SK-N-SH (cell line): ENCODE data around the gene CORO1A.
"Not testable (repeated sequence)": the region's sequence is repeated elsewhere in the genome, so short reads cannot be mapped to it uniquely, and the experiment has no call there.

ENCODE experiments used
- CTCF ChIP-seq: fragments of 200-600 bp; sonication (generic); IDR thresholded peaks from 2 replicates; pipeline ENCODE4 v1.6.1; 2017; ENCODE audit warnings: antibody characterized with exemption, mild to moderate bottlenecking, moderate library complexity
- EP300 ChIP-seq, 2 experiments: IDR thresholded peaks; 2 replicates each; pipeline versions ENCODE4 v1.4.0 to v1.6.1; 2012; ENCODE audit warnings: borderline replicate concordance in 1 of 2, low read depth in 1 of 2, low read length in 1 of 2
- EZH2phosphoT487 ChIP-seq: fragments of 200-600 bp; sonication (generic); IDR thresholded peaks from 2 replicates; pipeline ENCODE4 v1.6.1; 2017; ENCODE audit warnings: low read depth, mixed run types, mild to moderate bottlenecking, antibody characterized with exemption, moderate library complexity, borderline replicate concordance
- FOXJ3 ChIP-seq: sonication (generic); formaldehyde crosslinking; IDR thresholded peaks from 2 replicates; pipeline ENCODE4 v1.5.1; 2020; ENCODE audit warnings: mild to moderate bottlenecking, missing genetic modification reagents
- MAX ChIP-seq: IDR thresholded peaks from 2 replicates; pipeline ENCODE4 v1.4.0; 2012; ENCODE audit warnings: low read depth
- MXI1 ChIP-seq: IDR thresholded peaks from 2 replicates; pipeline ENCODE4 v1.6.1; 2012; ENCODE audit warnings: mild to moderate bottlenecking, low read depth, low read length, improper control_type of control experiment
- RAD21 ChIP-seq: IDR thresholded peaks from 2 replicates; pipeline ENCODE4 v1.6.1; 2012; ENCODE audit warnings: mild to moderate bottlenecking, low read length
- RFX5 ChIP-seq: IDR thresholded peaks from 2 replicates; pipeline ENCODE4 v1.6.1; 2012; ENCODE audit warnings: mild to moderate bottlenecking, improper control_type of control experiment, low read length
- RXRA ChIP-seq: IDR thresholded peaks from 2 replicates; pipeline ENCODE4 v1.4.0; 2012; ENCODE audit warnings: low read depth, mild to moderate bottlenecking, borderline replicate concordance
- SIN3A ChIP-seq: IDR thresholded peaks from 2 replicates; pipeline ENCODE4 v1.6.1; 2012; ENCODE audit warnings: low read depth, mild to moderate bottlenecking, low read length, moderate library complexity, borderline replicate concordance
- SMC3 ChIP-seq: IDR thresholded peaks from 2 replicates; pipeline ENCODE4 v1.6.1; 2012; ENCODE audit warnings: low read depth, low read length, improper control_type of control experiment
- YY1 ChIP-seq: IDR thresholded peaks from 2 replicates; pipeline ENCODE4 v1.4.0; 2012; ENCODE audit warnings: low read depth, mild to moderate bottlenecking

DNA sequence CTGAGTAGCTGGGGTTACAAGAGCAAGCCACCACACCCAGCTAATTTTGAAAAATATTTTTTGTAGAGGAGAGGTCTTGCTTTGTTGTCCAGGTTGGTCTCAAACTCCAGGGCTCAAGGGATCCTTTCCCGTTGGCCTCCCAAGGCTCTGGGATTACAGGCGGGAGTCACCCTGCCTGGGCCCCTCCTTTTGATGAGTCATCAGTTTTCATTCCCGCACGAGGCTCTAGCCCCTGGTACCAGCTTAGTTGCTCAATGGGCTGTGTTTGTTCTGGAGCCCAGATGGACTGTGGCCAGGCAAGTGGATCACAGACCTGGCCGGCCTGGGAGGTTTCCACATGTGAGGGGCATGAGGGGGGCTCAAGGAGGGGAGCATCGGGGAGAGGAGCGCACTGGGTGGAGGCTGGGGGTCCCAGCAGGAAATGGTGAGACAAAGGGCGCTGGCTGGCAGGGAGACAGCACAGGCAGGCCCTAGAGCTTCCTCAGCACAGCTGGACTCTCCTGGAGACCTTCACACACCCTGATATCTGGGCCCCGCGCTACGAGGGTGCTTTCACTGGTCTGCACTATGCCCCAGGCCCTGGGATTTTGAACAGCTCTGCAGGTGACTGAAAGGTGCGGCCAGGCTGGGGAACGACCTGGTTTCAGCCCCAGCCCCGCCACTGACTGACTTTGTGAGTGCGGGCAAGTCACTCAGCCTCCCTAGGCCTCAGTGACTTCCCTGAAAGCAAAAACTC, 16.4 kb downstream of the CORO1A start:
- not testable (repeated sequence) for TF ChIP-seq RXRA; CTCF; YY1; SIN3A; MAX; EP300 (IDR thresholded peaks at IDR 0.05; ENCODE audit: borderline replicate concordance in 1 of 2, low read depth in 1 of 2, low read length in 1 of 2); SMC3; FOXJ3 (CRISPR knock-in tag); RFX5; EZH2phosphoT487; MXI1; RAD21
